OCI-LY1 (cell line): Measurements from ENCODE around the gene CTXN2.

Experiments
- CTCF ChIP-seq: fragments of 200-600 bp; sonication (generic), shearing (Covaris generic); IDR thresholded peaks from 2 replicates; pipeline ENCODE4 v1.5.1; 2017; ENCODE audit warnings: mild to moderate bottlenecking, antibody characterized with exemption, low read length, moderate library complexity, mixed read lengths
- EZH2 ChIP-seq: fragments of 200-600 bp; sonication (generic), shearing (Covaris generic); IDR thresholded peaks from 2 replicates; pipeline ENCODE4 v1.8.0; 2017; ENCODE audit warnings: borderline replicate concordance, mixed run types, mild to moderate bottlenecking, antibody characterized with exemption, low read length, moderate library complexity, mixed read lengths

GRCh38 chr15:48168616-48169015, 22.8 kb upstream of the CTXN2 start:
- TF ChIP-seq CTCF (no peak), EZH2 (no peak)
